WI38 (cell line): ENCODE measurements around the gene THBD.

Source experiments
- H3K4me3 ChIP-seq: 2 replicates; pipeline ENCODE4 v1.5.1; 2011; ENCODE audit warnings: low read depth, mild to moderate bottlenecking, control low read depth, low read length
- TF ChIP-seq, protein P1 (sequence below): IDR thresholded peaks from 2 replicates; pipeline ENCODE4 v1.5.1; 2012; ENCODE audit warnings: low read depth, mild to moderate bottlenecking, control low read depth, low read length

THBD gene

DNA sequence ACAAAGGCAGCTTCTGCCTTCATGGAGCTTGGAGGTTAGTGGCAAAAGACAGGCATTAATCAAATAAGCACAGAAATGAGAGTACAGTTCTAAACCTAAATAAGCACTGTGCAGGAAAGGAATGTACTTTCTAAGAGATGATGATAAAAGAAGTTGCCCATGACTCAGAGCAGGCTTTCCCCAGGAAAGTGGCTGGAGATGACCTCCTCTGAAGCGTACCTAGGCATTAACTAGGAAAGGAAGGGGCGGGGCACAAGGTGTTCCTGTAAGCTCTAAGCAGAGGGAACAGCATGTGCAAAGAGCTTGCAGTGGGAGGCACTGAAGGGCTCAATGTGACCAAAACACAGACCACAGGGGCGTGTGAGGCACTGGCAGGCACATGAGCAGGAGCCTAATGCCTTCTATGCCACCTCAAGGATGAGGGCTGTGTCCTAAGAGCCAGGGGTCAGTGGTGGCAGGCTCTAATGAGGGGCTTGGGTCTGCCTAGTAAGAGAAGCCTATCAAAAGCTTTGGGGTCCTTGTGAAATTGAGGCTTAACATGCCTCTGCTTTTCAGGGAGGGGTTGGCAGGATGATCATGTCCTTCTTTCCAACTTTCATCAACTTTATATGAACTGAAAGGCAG is 9.5 kb downstream of the THBD start:
- H3K4me3 ChIP-seq: no peak overlapping the region
- TF ChIP-seq, protein P1, sequence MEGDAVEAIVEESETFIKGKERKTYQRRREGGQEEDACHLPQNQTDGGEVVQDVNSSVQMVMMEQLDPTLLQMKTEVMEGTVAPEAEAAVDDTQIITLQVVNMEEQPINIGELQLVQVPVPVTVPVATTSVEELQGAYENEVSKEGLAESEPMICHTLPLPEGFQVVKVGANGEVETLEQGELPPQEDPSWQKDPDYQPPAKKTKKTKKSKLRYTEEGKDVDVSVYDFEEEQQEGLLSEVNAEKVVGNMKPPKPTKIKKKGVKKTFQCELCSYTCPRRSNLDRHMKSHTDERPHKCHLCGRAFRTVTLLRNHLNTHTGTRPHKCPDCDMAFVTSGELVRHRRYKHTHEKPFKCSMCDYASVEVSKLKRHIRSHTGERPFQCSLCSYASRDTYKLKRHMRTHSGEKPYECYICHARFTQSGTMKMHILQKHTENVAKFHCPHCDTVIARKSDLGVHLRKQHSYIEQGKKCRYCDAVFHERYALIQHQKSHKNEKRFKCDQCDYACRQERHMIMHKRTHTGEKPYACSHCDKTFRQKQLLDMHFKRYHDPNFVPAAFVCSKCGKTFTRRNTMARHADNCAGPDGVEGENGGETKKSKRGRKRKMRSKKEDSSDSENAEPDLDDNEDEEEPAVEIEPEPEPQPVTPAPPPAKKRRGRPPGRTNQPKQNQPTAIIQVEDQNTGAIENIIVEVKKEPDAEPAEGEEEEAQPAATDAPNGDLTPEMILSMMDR: no peak

DNA sequence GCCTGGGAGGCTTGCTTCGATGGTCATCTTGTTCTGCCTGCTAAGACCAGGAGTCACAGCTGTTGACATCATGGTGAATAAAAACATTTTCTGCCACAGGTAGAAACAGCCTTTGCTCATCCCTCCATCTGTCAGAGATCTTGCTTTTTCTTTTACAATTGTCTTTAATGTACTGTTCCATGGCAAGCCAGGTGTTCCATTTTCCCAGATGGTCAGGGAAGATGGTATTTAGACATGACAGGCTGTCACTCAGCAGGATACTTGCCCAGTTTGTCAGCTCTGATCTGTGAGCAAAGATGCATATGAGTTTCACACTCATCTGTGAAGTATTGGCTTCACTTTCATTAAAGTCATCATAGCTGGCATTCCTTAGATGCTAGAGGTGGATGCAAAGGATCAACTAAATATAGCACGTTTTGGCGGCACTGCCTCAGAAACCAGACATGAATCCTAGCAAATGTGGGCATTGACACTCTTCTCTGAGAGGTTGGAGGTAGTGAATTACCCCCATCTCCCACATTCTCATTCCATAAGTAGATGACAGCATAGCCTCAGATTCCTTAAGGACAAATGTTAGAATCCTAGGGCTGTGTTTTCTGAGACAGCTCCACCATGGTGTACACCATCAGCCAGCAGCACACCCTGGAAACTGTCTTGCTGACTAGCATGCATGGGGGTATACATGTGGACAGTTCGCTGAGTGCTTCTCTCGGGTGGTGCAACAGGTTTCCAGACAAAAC is 10.2 kb downstream of the THBD start:
- TF ChIP-seq, protein P1: no peak
- no peak overlapping the region for H3K4me3 ChIP-seq

DNA sequence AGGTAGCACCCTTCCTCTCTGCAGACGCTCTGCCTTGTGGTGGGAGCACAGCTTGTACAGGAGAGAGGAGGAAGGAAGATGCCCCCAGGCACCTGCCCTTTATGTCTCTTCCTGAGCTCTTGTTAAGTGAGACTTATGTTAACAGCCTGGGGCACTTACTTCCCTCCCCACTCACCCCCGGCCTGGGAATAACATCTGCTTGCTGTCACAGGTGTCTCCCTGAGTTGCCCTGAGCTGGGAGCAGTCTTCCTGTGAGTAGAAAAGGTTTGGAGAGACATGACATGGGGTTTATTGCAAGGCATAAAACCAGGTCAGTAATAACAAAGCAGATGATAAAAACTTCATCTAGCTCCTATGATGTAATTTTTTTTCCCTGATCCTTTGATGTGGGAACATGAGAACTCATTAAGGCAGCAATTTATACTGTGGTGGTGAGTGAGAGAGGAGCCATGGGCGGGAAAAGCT is 12.4 kb downstream of the THBD start:
- H3K4me3 ChIP-seq: no peak overlapping the region
- TF ChIP-seq, protein P1: no peak

DNA sequence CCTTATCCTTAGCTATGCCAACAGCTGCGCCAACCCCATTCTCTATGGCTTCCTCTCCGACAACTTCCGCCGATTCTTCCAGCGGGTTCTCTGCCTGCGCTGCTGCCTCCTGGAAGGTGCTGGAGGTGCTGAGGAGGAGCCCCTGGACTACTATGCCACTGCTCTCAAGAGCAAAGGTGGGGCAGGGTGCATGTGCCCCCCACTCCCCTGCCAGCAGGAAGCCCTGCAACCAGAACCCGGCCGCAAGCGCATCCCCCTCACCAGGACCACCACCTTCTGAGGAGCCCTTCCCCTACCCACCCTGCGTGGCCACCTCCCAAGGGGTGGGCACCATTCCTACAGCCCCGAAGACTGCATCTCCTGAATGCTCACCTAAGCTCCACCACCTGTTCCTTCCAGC is 13.1 kb downstream of the THBD start:
- H3K4me3 ChIP-seq: no peak overlapping the region
- TF ChIP-seq, protein P1: no peak

DNA sequence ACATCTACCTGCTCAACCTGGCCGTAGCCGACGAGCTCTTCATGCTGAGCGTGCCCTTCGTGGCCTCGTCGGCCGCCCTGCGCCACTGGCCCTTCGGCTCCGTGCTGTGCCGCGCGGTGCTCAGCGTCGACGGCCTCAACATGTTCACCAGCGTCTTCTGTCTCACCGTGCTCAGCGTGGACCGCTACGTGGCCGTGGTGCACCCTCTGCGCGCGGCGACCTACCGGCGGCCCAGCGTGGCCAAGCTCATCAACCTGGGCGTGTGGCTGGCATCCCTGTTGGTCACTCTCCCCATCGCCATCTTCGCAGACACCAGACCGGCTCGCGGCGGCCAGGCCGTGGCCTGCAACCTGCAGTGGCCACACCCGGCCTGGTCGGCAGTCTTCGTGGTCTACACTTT is 13.7 kb downstream of the THBD start:
- TF ChIP-seq, protein P1: no peak
- no peak overlapping the region for H3K4me3 ChIP-seq

DNA sequence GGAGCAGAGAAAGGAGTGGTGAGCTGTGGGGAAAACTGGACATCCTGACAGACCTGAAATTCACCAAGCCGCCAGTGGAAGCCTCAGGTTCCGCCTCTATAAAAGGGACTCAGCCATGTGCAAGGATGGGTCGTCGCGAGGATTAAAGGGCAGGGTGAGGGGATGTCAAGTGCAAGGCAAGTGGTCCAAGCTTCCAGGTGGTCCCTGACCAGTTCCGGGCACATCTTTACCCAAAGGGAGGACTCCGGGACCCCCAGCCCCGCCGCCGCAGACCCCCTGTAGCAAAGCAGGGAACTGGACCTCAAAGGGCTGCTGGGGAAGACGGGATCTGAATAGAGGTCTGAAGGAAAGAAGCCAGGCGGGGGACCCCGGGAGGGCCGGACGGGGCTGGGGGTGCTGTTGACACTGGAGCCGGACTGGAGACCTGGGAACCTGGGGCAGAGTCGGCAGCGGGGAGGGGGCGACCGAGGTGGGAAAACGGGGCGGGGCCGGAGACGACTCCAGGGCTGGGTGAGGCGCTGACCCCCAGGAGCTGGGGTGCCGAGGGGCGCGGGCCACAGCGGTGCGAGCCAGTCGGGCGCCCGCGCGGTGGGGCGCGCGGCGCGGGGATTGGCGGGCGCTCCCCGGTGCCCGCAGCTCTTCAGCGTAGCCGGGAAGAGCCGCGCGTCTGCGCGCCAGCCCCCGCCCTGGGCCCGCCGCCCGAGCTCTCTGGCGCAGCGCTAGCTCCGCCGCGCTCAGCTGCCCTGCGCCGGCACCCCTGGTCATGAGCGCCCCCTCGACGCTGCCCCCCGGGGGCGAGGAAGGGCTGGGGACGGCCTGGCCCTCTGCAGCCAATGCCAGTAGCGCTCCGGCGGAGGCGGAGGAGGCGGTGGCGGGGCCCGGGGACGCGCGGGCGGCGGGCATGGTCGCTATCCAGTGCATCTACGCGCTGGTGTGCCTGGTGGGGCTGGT is 14.5 kb downstream of the THBD start, which contains the start of gene SSTR4:
Gene SSTR4 (plus strand): TSS at position 592 of the 951 bp plus-strand sequence. CDS start 172 bp downstream, at position 764.
- TF ChIP-seq, protein P1: no peak
- H3K4me3 ChIP-seq: no peak within 1 kb of the TSS
